IMR-90 (cell line): ENCODE measurements around the gene SYCN. TPM values are rescaled to one million over a fixed set of nuclear protein-coding genes. Genes with fewer than 3 reads are reported as not detected.

Experiments
- ATAC-seq: fragments of 200-7000 bp; cut with Tn5 transposase; 2 replicates; pipeline ENCODE4 v1.9.1; 2020; ENCODE audit warnings: low read depth, mild to moderate bottlenecking, moderate library complexity
- BruUV-seq: library from RNA; stranded (reverse); fragments of 400-500 nt; replicated peaks from 2 replicates; lab custom pipeline; 2021; lab: Mats Ljungman, UMichigan
- CTCF ChIA-PET: fragments of 300-600 bp; formaldehyde crosslinking; extraction: SDS; loops from one replicate; lab custom pipeline; 2021; ENCODE audit warnings: antibody characterized with exemption; lab: Yijun Ruan, JAX
- POLR2A ChIA-PET: fragments of 300-600 bp; sonication (Branson Sonifier 250); formaldehyde crosslinking; loops from one replicate; lab custom pipeline; 2022; ENCODE audit warnings: antibody characterized with exemption; ENCODE audit not compliant: unreplicated experiment; lab: Charles Lee
- DNase-seq: peaks from one replicate; pipeline ENCODE4 v3.0.0; 2013
- H2AFZ ChIP-seq: replicated peaks from 2 replicates; pipeline ENCODE3; 2013; ENCODE audit warnings: low read length, mild to moderate bottlenecking; ENCODE audit not compliant: poor library complexity
- H2AK5ac ChIP-seq: 2 replicates; pipeline ENCODE4 v1.6.1; 2013; ENCODE audit warnings: low read depth, low read length, inconsistent platforms
- H2AK9ac ChIP-seq: replicated peaks from 2 replicates; pipeline ENCODE3; 2013; ENCODE audit warnings: mild to moderate bottlenecking, low read depth, low read length, moderate library complexity; ENCODE audit not compliant: poor library complexity
- H2BK120ac ChIP-seq: 2 replicates; pipeline ENCODE4 v1.6.1; 2013; ENCODE audit warnings: low read depth, low read length, inconsistent platforms
- H2BK15ac ChIP-seq: 3 replicates; pipeline ENCODE4 v1.6.1; 2013; ENCODE audit warnings: low read depth, low read length, inconsistent platforms
- H2BK20ac ChIP-seq: 2 replicates; pipeline ENCODE4 v1.6.1; 2013; ENCODE audit warnings: low read depth, mild to moderate bottlenecking, inconsistent platforms, low read length, moderate library complexity
- H2BK5ac ChIP-seq: 2 replicates; pipeline ENCODE4 v1.6.1; 2013; ENCODE audit warnings: mild to moderate bottlenecking, low read depth, low read length, inconsistent platforms; ENCODE audit not compliant: poor library complexity, severe bottlenecking
- H3K14ac ChIP-seq: replicated peaks from 2 replicates; pipeline ENCODE4 v1.6.1; 2013; ENCODE audit warnings: low read depth, low read length, inconsistent platforms
- H3K18ac ChIP-seq: 2 replicates; pipeline ENCODE4 v1.6.1; 2013; ENCODE audit warnings: low read depth, low read length, control low read depth
- H3K23ac ChIP-seq: 2 replicates; pipeline ENCODE4 v1.6.1; 2013; ENCODE audit warnings: low read depth, low read length, inconsistent platforms
- H3K27ac ChIP-seq: 2 replicates; pipeline ENCODE4 v1.5.1; 2013; ENCODE audit warnings: mild to moderate bottlenecking, control low read depth, low read length; ENCODE audit not compliant: insufficient read depth
- H3K27me3 ChIP-seq: 2 replicates; pipeline ENCODE4 v1.6.1; 2013; ENCODE audit warnings: low read length; ENCODE audit not compliant: control insufficient read depth, insufficient read depth
- H3K36me3 ChIP-seq: 2 replicates; pipeline ENCODE4 v1.6.1; 2013; ENCODE audit warnings: low read length, mixed read lengths; ENCODE audit not compliant: control insufficient read depth, insufficient read depth
- H3K4ac ChIP-seq: 2 replicates; pipeline ENCODE4 v1.6.1; 2013; ENCODE audit warnings: low read depth, low read length, inconsistent platforms
- H3K4me1 ChIP-seq: 2 replicates; pipeline ENCODE4 v1.6.1; 2013; ENCODE audit warnings: low read length, mixed read lengths; ENCODE audit not compliant: control insufficient read depth, insufficient read depth
- H3K4me2 ChIP-seq: 2 replicates; pipeline ENCODE4 v1.6.1; 2013; ENCODE audit warnings: low read depth, mild to moderate bottlenecking, control low read depth, low read length, moderate library complexity
- H3K4me3 ChIP-seq: 2 replicates; pipeline ENCODE4 v1.5.1; 2013; ENCODE audit warnings: low read depth, mild to moderate bottlenecking, control low read depth, low read length, moderate library complexity; ENCODE audit not compliant: insufficient read depth
- H3K56ac ChIP-seq: 2 replicates; pipeline ENCODE4 v1.6.1; 2013; ENCODE audit warnings: low read length, inconsistent platforms; ENCODE audit not compliant: insufficient read depth; ENCODE audit errors: extremely low read depth
- H3K79me1 ChIP-seq, 2 experiments: 2 replicates each; pipeline ENCODE4 v1.6.1; 2013; ENCODE audit warnings: low read length in 2 of 2, inconsistent platforms in 1 of 2, low read depth in 1 of 2
- H3K9ac ChIP-seq: 2 replicates; pipeline ENCODE4 v1.6.1; 2013; ENCODE audit warnings: low read depth, low read length, control low read depth
- H3K9me1 ChIP-seq: 2 replicates; pipeline ENCODE4 v1.6.1; 2013; ENCODE audit warnings: low read length, inconsistent platforms; ENCODE audit not compliant: insufficient read depth
- H3K9me3 ChIP-seq: 2 replicates; pipeline ENCODE4 v1.6.1; 2013; ENCODE audit warnings: low read length; ENCODE audit not compliant: control insufficient read depth, insufficient read depth
- H4K20me1 ChIP-seq: 2 replicates; pipeline ENCODE4 v1.6.1; 2013; ENCODE audit warnings: low read length, inconsistent platforms; ENCODE audit not compliant: insufficient read depth
- H4K5ac ChIP-seq: 2 replicates; pipeline ENCODE4 v1.6.1; 2013; ENCODE audit warnings: mild to moderate bottlenecking, low read depth, low read length, control low read depth
- H4K8ac ChIP-seq, 2 experiments: 2 replicates each; pipeline ENCODE4 v1.6.1; 2013; ENCODE audit warnings: low read depth in 2 of 2, low read length in 2 of 2, control low read depth in 1 of 2, inconsistent platforms in 1 of 2
- H4K91ac ChIP-seq: 2 replicates; pipeline ENCODE4 v1.6.1; 2013; ENCODE audit warnings: low read depth, low read length, inconsistent platforms; ENCODE audit not compliant: insufficient read depth
- CEBPB ChIP-seq: IDR thresholded peaks from 2 replicates; pipeline ENCODE4 v1.6.1; 2012; ENCODE audit warnings: low read depth, low read length, improper control_type of control experiment
- FOS ChIP-seq: fragments of 150-350 bp; IDR thresholded peaks from 2 replicates; pipeline ENCODE4 v1.6.1; 2016; ENCODE audit warnings: low read depth, low read length
- MAZ ChIP-seq: IDR thresholded peaks from 2 replicates; pipeline ENCODE4 v1.6.1; 2012; ENCODE audit warnings: low read depth, mild to moderate bottlenecking, low read length, improper control_type of control experiment, moderate library complexity, borderline replicate concordance
- MXI1 ChIP-seq: IDR thresholded peaks from 2 replicates; pipeline ENCODE4 v1.6.1; 2012; ENCODE audit warnings: low read depth, mild to moderate bottlenecking, low read length, moderate library complexity, borderline replicate concordance
- RAD21 ChIP-seq: IDR thresholded peaks from 2 replicates; pipeline ENCODE4 v1.6.1; 2012; ENCODE audit warnings: low read length, improper control_type of control experiment
- RCOR1 ChIP-seq: IDR thresholded peaks from 2 replicates; pipeline ENCODE4 v1.6.1; 2012; ENCODE audit warnings: mild to moderate bottlenecking, low read length, improper control_type of control experiment; ENCODE audit not compliant: insufficient replicate concordance
- RFX5 ChIP-seq: IDR thresholded peaks from 2 replicates; pipeline ENCODE4 v1.8.0; 2012; ENCODE audit warnings: low read depth, mild to moderate bottlenecking, low read length, moderate library complexity
- WGBS, 2 experiments: methylation state at CpG; one replicate each; pipeline versions ENCODE4 v1.1.5 to v1.1.7; 2013; ENCODE audit warnings: missing lambda C conversion rate in 2 of 2; ENCODE audit not compliant: insufficient read length in 1 of 2; ENCODE audit errors: extremely low coverage in 2 of 2; 5-methylcytosine and 5-hydroxymethylcytosine counted together
- dilution Hi-C: fragments of 300-500 bp; cut with HindIII; formaldehyde crosslinking; loops from one replicate; pipeline ENCODE4 v1.14.3; 2018; ENCODE audit warnings: low sequenced_read_pairs; ENCODE audit not compliant: unreplicated experiment
- in situ Hi-C: fragments of 300-500 bp; cut with MboI; formaldehyde crosslinking; loops from 3 replicates; pipeline ENCODE4 v1.14.3; 2019; ENCODE audit warnings: low sequenced_read_pairs, inconsistent platforms, mixed read lengths
- intact Hi-C: fragments of 100-400 bp; cut with micrococcal nuclease; formaldehyde crosslinking; loops from 2 replicates; pipeline ENCODE4 v1.10.0; 2022
- polyA plus RNA-seq, 3 experiments: library from polyadenylated mRNA; depleted of rRNA; stranded (reverse); fragments of >200 nt; gene quantifications; 2 replicates each; pipeline ENCODE4 v1.2.3, GENCODE V29; 2012; ENCODE audit warnings: low replicate concordance in 1 of 3
- total RNA-seq: library from RNA; depleted of rRNA; stranded (reverse); fragments of >200 nt; gene quantifications from 2 replicates; pipeline ENCODE4 v1.2.3, GENCODE V29; 2012
- TF ChIP-seq, protein P1 (sequence below): fragments of 150-350 bp; IDR thresholded peaks from 2 replicates; pipeline ENCODE4 v1.6.1; 2017; ENCODE audit warnings: mild to moderate bottlenecking, antibody characterized with exemption, low read length, low read depth

The SYCN gene
- total and polyA plus RNA-seq, 2 of the 4 experiments (the other 2 are of a cell fraction): not detected

DNA sequence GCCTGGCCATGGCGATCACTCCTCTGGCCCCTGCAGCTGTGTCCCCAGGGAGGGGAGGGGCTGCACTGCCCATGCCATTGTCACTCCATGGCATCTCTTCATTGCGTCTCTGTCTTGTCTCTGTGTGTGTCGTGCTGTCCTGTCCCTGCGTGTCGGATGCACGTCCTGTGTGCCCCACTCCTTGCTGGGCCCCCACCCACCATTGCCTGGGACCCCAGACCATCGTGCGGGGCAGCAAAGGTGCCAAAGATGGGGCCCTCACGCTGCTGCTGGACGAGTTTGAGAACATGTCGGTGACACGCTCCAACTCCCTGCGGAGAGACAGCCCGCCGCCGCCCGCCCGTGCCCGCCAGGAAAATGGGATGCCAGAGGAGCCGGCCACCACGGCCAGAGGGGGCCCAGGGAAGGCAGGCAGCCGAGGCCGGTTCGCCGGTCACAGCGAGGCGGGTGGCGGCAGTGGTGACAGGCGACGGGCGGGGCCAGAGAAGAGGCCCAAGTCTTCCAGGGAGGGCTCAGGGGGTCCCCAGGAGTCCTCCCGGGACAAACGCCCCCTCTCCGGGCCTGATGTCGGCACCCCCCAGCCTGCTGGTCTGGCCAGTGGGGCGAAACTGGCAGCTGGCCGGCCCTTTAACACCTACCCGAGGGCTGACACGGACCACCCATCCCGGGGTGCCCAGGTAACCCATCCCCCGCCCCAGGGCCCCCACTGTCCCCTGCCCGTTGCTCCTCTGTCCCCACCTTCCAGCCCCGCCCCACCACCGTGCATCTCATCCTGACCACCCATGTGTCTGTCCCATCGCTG lies 31.2 kb downstream of the SYCN start:
- WGBS, 2 experiments: 97% methylated on average over 7 of the region's 45 CpGs; no CpG with 5 or more reads in 1 of the 2 experiments
- intact Hi-C loops: no loop called here

More for the DNA sequence above, 31.2 kb downstream of the SYCN start:
- Histone ChIP-seq H3K9me3 (no peaks in the 10 kb centered on the region), H2BK120ac (no peak overlapping the region), H2AK5ac (no peak overlapping the region), H3K4me1 (no peaks in the 10 kb centered on the region), H3K56ac (no peak overlapping the region), H3K4me2 (no peak overlapping the region), H3K14ac (no peak overlapping the region), H2BK5ac (no peak overlapping the region), H3K27ac (no peak overlapping the region), H4K8ac (no peak overlapping the region), H2BK15ac (no peak overlapping the region), H2BK20ac (no peak overlapping the region), H4K20me1 (peaks cover 10% of the 10 kb centered on the region; the same call in 1 of the 2 replicates), H3K4ac (no peak overlapping the region), H3K79me1 (peaks cover 0 to 2% of the 10 kb centered on the region in 2 experiments; a peak in 1 of 4 replicates), H2AFZ (peak overlapping the region; percentile 21), H3K9me1 (no peaks in the 10 kb centered on the region), H3K36me3 (peaks cover 55% of the 10 kb centered on the region), H3K23ac (no peak overlapping the region), H2AK9ac (no peak overlapping the region), H3K18ac (no peak overlapping the region), H4K5ac (no peak overlapping the region), H4K91ac (no peak overlapping the region), H3K27me3 (no peaks in the 10 kb centered on the region), H3K4me3 (no peak overlapping the region), H3K9ac (no peak overlapping the region)
- ChIA-PET CTCF (no interaction called here), POLR2A (no interaction called here)
- in situ Hi-C loops (no loop called here), dilution Hi-C loops (no loop called here)
- BruUV-seq: no TSS peak
- no peak for TF ChIP-seq MXI1
- TF ChIP-seq, protein P1, sequence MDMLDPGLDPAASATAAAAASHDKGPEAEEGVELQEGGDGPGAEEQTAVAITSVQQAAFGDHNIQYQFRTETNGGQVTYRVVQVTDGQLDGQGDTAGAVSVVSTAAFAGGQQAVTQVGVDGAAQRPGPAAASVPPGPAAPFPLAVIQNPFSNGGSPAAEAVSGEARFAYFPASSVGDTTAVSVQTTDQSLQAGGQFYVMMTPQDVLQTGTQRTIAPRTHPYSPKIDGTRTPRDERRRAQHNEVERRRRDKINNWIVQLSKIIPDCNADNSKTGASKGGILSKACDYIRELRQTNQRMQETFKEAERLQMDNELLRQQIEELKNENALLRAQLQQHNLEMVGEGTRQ: no peak
- TF ChIP-seq RCOR1: no peak
- no peak for TF ChIP-seq FOS
- TF ChIP-seq RAD21: no peak
- no peak for TF ChIP-seq MAZ
- TF ChIP-seq CEBPB: no peak
- no peak for TF ChIP-seq RFX5
- DNase-seq (no peak), ATAC-seq (no peak)
